ENCODE results near the gene DRD4. TPM values are rescaled to one million over a fixed set of nuclear protein-coding genes. Genes with fewer than 3 reads are reported as not detected.
"Not testable (repeated sequence)": the region's sequence is repeated elsewhere in the genome, so short reads cannot be mapped to it uniquely, and the experiment has no call there.

DRD4 gene
- total RNA-seq, 2 donors from 2014 or later: 0.60 to 5.6 TPM

DNA sequence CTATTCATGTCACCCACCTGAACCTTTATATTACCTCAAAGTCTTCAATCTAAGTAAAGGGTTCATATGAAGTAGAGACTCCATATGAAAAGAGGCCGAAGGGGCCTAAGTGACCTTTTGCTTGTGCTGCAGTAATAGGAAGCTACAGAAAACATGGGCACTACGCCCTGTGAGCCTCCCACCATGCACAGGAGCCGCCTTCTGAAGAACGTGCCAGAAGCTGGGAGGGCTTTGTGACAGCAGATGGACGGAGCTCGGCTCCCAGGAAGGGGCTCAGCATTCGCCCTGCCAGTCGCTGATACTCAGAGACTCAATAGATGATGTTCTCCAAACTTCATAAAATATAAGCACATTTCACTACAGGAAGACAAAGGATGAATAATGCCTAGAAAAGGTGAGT is 36.8 kb downstream of the DRD4 start:
- no peak for DNase-seq (ENCODE audit: low spot score in 2 of 2)
- H3K9me3 Mint-ChIP-seq: no peaks in the 10 kb centered on the region
- H3K36me3 Mint-ChIP-seq: peaks cover 10 to 12% of the 10 kb centered on the region in 2 donors
- ATAC-seq: no peak
- H3K27ac Mint-ChIP-seq: no peak overlapping the region

DNA sequence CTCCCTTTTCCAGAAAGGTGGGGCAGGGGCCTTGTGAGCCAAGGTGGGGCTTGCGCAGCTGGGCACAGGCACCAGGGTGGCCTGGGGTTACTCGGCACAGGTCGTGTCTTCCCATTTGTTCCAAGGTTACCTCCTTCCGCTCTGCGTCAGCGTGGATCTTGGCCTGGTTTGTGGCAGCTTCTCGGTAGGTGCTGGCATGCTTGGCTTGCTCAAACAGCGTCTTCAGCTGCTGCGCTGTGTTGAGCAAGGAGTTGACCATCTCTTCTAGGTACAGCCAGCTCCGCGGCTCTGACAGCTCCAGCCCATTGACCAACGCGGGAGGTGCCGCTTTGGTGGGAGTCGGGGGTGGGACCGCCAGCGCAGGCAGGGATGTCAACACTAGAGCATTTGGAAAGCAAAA is 37.3 kb downstream of the DRD4 start:
- DNase-seq (ENCODE audit: low spot score in 2 of 2) (no peak), ATAC-seq (no peak)
- no peak overlapping the region for H3K27ac Mint-ChIP-seq
- peaks cover 10 to 12% of the 10 kb centered on the region in 2 donors for H3K36me3 Mint-ChIP-seq
- no peaks in the 10 kb centered on the region for H3K9me3 Mint-ChIP-seq

DNA sequence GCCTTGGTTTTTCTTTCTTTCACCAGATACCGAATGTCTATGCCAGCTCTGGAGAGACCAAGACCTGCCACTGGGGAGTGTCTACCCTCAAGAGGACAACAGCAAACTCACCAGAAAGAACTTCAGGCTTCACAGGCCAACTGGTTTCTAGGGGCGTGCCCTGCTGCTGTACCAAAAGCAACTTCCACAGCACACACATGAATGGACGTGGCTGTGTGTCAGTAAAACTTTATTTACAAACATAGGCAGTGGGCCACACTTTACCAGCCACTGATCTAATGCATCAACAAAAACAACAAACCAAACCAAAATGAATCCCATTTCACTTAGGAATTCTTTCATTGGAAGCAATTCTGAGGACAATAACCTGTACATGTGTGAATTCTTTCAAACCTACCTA is 41.2 kb downstream of the DRD4 start:
- ATAC-seq (no peak), DNase-seq (ENCODE audit: low spot score in 2 of 2) (no peak)
- Mint-ChIP-seq H3K9me3 (no peaks in the 10 kb centered on the region), H3K27ac (peak overlapping the region in 1 of 2 donors; percentile 2), H3K36me3 (peaks cover 10 to 20% of the 10 kb centered on the region in 2 donors)

DNA sequence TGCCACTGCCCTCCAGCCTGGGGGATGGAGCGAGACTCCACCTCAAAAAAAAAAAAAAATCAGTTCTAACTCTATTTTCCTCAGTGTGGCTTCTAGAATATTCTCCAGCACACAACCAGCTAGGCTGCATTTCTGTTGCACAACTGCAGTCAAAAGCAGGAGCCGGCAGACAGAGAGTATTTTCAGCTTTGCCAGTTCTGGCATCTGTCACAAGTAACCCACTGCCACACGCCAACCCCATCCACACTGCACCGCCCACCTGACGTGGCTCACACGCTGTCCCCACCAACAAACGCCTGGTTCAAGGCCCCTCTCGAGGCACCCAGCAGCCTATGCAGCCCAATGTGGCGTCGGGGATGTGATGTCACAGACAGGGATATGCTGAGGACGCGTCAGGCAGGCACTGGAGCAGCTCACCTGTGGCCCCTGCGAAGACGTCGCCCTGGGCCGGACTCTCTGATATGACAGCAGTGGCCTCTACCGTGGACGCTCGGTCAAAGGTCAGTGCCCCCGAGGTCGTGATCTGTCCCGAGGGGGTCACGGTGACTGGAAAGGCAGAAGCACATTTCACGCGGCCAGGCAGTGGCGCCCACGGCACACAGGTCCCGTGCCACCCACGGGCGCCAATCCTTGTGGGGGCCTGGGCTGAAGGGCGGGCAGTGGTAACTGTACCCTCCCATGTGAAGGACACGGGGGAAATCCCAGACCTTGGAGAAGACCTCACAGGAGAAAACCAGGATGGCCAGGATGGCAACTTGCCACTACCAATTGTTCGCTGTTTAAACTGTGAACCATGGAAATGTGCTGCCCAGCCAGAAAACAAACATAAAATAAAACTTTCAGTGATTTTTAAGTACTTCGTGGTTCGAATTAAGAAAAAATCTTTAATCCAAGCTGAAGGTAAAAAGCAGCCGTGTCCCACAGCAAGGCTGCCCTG is 42.5 kb downstream of the DRD4 start:
- H3K27ac Mint-ChIP-seq: no peak overlapping the region
- H3K36me3 Mint-ChIP-seq: peaks cover 23 to 33% of the 10 kb centered on the region in 2 donors
- ATAC-seq: no peak
- no peaks in the 10 kb centered on the region for H3K9me3 Mint-ChIP-seq
- DNase-seq (ENCODE audit: low spot score in 2 of 2): no peak

DNA sequence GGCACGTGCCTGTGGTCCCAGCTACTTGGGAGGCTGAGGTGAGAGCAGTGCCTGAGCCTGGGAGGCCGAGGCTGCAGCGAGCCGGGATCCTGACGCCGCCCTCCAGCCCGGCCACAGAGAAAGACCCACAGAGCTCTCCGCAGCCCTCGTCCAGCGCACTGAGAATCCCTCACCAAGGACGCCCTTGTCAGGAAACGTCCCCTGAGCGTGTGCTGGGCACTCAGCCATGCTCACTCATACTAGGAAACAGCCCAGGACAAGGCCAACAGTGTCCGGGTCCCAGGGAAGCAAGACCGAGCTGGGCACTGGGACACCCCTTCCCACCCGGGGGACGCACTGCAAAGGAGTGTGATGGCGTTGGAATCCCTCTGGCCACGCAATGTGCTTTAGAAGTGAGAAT is 43.4 kb downstream of the DRD4 start:
- peak overlapping the region in 1 of 2 donors; percentile 57 for H3K27ac Mint-ChIP-seq
- no peak for DNase-seq (ENCODE audit: low spot score in 2 of 2)
- H3K9me3 Mint-ChIP-seq: no peaks in the 10 kb centered on the region
- no peak for ATAC-seq
- H3K36me3 Mint-ChIP-seq: peaks cover 26 to 35% of the 10 kb centered on the region in 2 donors

DNA sequence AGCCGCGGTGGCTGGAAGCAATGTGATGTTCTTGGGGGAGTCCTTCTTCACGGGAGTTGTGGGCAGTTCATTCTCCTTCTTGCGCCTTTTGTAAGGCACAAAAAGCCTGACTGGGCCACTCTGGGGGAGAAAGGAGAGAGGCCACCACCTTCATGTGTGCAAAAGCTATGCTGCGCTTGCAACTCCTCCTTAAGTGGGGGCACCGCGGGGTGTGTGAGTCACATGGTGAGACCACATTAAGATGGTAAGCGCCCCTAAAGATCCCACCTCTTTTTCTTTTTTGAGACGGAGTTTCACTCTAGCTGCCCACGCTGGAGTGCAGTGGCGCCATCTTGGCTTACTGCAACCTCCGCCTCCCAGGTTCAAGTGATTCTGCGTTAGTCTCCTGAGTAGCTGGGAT is 43.9 kb downstream of the DRD4 start:
- DNase-seq (ENCODE audit: low spot score in 2 of 2) (no peak), ATAC-seq (no peak)
- peaks cover 26 to 35% of the 10 kb centered on the region in 2 donors for H3K36me3 Mint-ChIP-seq
- peak overlapping the region in 1 of 2 donors; percentile 57 for H3K27ac Mint-ChIP-seq
- H3K9me3 Mint-ChIP-seq: no peaks in the 10 kb centered on the region

DNA sequence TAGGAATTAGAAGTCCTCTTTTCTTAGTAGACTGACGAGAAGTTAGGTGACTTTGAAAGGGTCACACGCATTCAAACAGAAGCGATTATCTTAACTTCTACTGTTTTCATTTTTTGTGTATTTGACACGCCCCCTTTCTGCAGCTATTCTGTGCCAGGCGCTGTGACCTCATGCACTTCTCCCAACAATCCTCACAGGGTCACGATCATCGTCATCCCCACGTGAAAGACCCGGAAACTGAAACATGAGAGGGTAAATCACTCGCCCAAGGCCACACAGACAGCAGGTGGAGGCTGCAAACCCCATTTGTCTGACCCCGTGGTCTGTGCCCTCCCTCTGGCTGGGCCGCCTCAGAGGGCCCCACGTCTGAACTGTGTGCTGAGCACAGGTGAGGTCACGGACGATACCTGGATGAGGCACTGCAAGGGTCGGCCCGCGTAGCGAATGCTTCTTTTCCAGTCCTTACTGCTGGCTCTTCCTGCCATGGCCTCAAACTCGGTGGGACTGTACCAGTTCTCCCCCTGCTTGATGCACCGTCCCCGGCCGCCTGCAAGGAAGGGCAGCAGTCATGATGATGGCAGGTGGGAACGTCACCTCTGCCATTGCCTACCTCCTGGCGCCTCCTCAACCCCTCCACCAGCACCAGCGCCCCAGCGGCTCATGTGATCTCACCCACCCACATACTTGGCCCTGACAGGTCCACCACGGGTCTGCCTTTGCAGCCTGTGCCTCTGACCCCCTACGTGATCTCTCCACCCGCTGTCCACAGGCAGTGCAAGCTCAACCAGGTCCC is 49.6 kb downstream of the DRD4 start:
- Mint-ChIP-seq H3K27ac (peak overlapping the region in 1 of 2 donors; percentile 76), H3K36me3 (peaks cover 34 to 40% of the 10 kb centered on the region in 2 donors), H3K9me3 (no peaks in the 10 kb centered on the region)
- DNase-seq (ENCODE audit: low spot score in 2 of 2) (no peak), ATAC-seq (no peak)

DNA sequence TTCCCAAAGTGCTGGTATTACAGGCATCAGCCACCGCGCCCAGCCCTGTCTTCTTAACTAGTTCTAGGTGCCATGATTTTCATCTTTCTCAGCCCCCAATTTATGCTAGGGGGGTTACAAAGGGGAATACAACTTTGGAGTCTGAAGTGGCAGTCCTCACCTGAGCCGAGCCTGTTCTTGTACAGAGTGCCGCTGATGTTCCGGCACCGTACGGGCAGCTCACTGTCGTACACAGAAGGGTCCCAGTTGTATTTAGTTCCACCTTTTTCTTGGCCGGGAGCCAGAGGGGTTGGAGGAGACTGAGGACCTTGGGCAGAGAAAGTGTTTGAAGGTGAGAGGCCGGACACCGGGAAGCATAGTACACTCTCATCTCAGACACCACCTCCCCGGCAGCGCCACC is 50.7 kb downstream of the DRD4 start:
- Mint-ChIP-seq H3K36me3 (peaks cover 30 to 34% of the 10 kb centered on the region in 2 donors), H3K9me3 (no peaks in the 10 kb centered on the region), H3K27ac (peak overlapping the region in 1 of 2 donors; percentile 61)
- ATAC-seq (no peak), DNase-seq (ENCODE audit: low spot score in 2 of 2) (no peak)

DNA sequence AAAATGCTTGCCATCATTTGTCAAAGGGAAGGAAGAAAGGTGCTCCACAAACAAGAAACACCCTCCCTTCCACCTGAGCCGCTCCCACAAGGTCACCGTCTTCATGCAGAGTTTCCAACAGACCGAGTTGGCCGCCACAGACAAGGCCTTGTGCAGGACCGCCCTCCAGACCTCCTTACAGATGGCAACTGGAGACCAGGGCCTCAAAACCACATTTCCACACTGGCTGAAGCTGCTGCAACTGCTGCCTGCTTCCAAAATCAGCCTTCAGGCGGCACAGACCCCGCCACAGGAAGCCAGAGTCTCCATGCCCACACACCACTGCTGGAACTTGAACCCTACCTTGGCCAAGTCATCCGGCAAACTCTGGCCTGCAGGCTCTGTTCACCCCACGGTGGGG is 51.6 kb downstream of the DRD4 start:
- ATAC-seq: no peak
- peaks cover 28 to 35% of the 10 kb centered on the region in 2 donors for H3K36me3 Mint-ChIP-seq
- no peaks in the 10 kb centered on the region for H3K9me3 Mint-ChIP-seq

DNA sequence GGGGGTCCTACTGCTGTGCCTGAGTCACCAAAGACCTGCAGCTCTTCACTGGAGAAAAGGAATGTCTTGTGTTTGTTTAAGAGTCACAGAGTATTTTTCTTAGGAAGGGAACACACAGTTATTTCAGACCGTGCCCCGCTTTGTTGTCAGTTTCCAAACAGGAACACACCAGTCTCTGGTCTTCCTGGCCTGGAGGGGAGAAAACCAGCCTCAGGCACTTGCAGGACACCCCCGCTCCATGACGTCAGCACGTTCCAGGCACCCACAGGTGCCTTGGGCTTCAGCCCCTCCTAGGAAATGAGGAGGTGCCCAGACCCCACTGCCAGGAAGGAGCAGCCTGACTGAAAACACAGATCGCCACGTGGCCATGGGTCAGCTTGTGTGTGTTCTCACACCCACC is 52.6 kb downstream of the DRD4 start:
- H3K9me3 Mint-ChIP-seq: no peaks in the 10 kb centered on the region
- H3K36me3 Mint-ChIP-seq: peaks cover 21 to 28% of the 10 kb centered on the region in 2 donors
- H3K27ac Mint-ChIP-seq: no peak overlapping the region
- DNase-seq (ENCODE audit: low spot score in 2 of 2) (no peak), ATAC-seq (no peak)

More for the DNA sequence above, 51.6 kb downstream of the DRD4 start:
- H3K27ac Mint-ChIP-seq: no peak overlapping the region
- no peak for DNase-seq (ENCODE audit: low spot score in 2 of 2)

DNA sequence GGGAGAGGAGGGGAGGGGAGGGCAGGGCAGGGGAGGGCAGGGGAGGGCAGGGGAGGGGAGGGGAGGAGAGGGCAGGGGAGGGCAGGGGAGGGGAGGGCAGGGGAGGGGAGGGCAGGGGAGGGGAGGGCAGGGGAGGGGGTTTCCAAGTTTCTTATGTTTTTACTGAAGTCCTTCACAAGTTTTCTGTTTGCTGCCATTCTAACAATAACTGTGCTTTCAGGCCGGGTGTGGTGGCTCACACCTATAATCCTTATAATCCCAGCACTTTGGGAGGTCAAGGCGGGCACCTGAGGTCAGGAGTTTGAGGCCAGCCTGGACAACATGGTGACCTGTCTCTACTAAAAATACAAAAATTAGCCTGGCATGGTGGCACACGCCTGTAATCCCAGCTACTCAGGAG is 53.2 kb downstream of the DRD4 start:
- peaks cover 19 to 26% of the 10 kb centered on the region in 2 donors for H3K36me3 Mint-ChIP-seq
- DNase-seq (ENCODE audit: low spot score in 2 of 2); ATAC-seq; H3K9me3 Mint-ChIP-seq; H3K27ac Mint-ChIP-seq: not testable (repeated sequence)

Other genes with a start within 250 kb of the DRD4 start
- gene PKP3, start 243.1 kb upstream of the DRD4 start, total RNA-seq: under 1 TPM in 1 of 2 donors, not detected in 1; 0.12 TPM
- gene SIGIRR, start 222.3 kb upstream of the DRD4 start, total RNA-seq: 10 to 100 TPM; 63.8 to 80.8 TPM
- 10 to 100 TPM; 61.2 to 69.3 TPM for gene ANO9, start 195.3 kb upstream of the DRD4 start, total RNA-seq
- 10 to 100 TPM; 23.6 to 23.8 TPM for gene PTDSS2, start 187.0 kb upstream of the DRD4 start, total RNA-seq
- gene RNH1, start 130.0 kb upstream of the DRD4 start, total RNA-seq: 10 to 100 TPM; 90.9 to 98.0 TPM
- gene HRAS, start 101.7 kb upstream of the DRD4 start, total RNA-seq: 10 to 100 TPM; 29.9 to 38.6 TPM
- 1 to 10 TPM; 1.7 to 2.8 TPM for gene LRRC56, start 99.7 kb upstream of the DRD4 start, total RNA-seq
- gene LMNTD2, start 76.5 kb upstream of the DRD4 start, total RNA-seq: 1 to 10 TPM; 5.1 to 5.8 TPM
- 10 to 100 TPM; 13.3 to 17.5 TPM for gene RASSF7, start 76.3 kb upstream of the DRD4 start, total RNA-seq
- 10 to 100 TPM; 37.3 to 47.1 TPM for gene PHRF1, start 60.8 kb upstream of the DRD4 start, total RNA-seq
- gene IRF7, start 21.3 kb upstream of the DRD4 start, total RNA-seq: 100 to 1,000 TPM in 1 of 2 donors, 10 to 100 TPM in 1; 25.3 to 104 TPM
- gene CDHR5, start 12.3 kb upstream of the DRD4 start, total RNA-seq: not detected
- gene SCT, start 10.1 kb upstream of the DRD4 start, total RNA-seq: not detected
- 10 to 100 TPM; 50.9 to 63.5 TPM for gene DEAF1, start 58.0 kb downstream of the DRD4 start, total RNA-seq
- gene TMEM80, start 58.5 kb downstream of the DRD4 start, total RNA-seq: 10 to 100 TPM in 1 of 2 donors, 1 to 10 TPM in 1; 5.2 to 11.3 TPM
- 10 to 100 TPM in 1 of 2 donors, 1 to 10 TPM in 1; 2.4 to 34.1 TPM for gene EPS8L2, start 69.0 kb downstream of the DRD4 start, total RNA-seq
- 100 to 1,000 TPM; 226 to 328 TPM for gene TALDO1, start 110.2 kb downstream of the DRD4 start, total RNA-seq
- 10 to 100 TPM; 33.1 to 60.5 TPM for gene GATD1, start 140.2 kb downstream of the DRD4 start, total RNA-seq
- 1 to 10 TPM in 1 of 2 donors, not detected in 1; 1.1 TPM for gene CEND1, start 152.8 kb downstream of the DRD4 start, total RNA-seq
- 10 to 100 TPM; 22.6 to 34.6 TPM for gene SLC25A22, start 161.0 kb downstream of the DRD4 start, total RNA-seq
- gene PIDD1, start 168.0 kb downstream of the DRD4 start, total RNA-seq: 10 to 100 TPM; 32.8 to 59.2 TPM
- gene RPLP2, start 172.7 kb downstream of the DRD4 start, total RNA-seq: 1,000 to 10,000 TPM; 3,020 to 3,653 TPM
- gene PNPLA2, start 181.6 kb downstream of the DRD4 start, total RNA-seq: 10 to 100 TPM; 24.5 to 49.1 TPM
- gene CRACR2B, start 190.7 kb downstream of the DRD4 start, total RNA-seq: 1 to 10 TPM in 1 of 2 donors, under 1 TPM in 1; 0.66 to 1.9 TPM
- gene CD151, start 195.7 kb downstream of the DRD4 start, total RNA-seq: 10 to 100 TPM; 42.8 to 46.0 TPM
- gene POLR2L, start 205.3 kb downstream of the DRD4 start, total RNA-seq: 10 to 100 TPM; 50.4 to 95.1 TPM
- gene TSPAN4, start 205.6 kb downstream of the DRD4 start, total RNA-seq: 10 to 100 TPM; 12.6 to 18.9 TPM

Measured in activated naive CD4-positive, alpha-beta T cell treated with anti-CD3 and anti-CD28 coated beads, Interleukin-2, amount 50 U/mL, for 72 hours (primary cell).